HK-2 (cell line): ENCODE results near the gene C16orf54.
"Not testable (repeated sequence)": the region's sequence is repeated elsewhere in the genome, so short reads cannot be mapped to it uniquely, and the experiment has no call there.

Experiments used
- DNase-seq: peaks from one replicate; pipeline ENCODE4 v3.0.0-alpha.2; 2018; ENCODE audit not compliant: unreplicated experiment

C16orf54 gene, protein sequence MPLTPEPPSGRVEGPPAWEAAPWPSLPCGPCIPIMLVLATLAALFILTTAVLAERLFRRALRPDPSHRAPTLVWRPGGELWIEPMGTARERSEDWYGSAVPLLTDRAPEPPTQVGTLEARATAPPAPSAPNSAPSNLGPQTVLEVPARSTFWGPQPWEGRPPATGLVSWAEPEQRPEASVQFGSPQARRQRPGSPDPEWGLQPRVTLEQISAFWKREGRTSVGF

DNA sequence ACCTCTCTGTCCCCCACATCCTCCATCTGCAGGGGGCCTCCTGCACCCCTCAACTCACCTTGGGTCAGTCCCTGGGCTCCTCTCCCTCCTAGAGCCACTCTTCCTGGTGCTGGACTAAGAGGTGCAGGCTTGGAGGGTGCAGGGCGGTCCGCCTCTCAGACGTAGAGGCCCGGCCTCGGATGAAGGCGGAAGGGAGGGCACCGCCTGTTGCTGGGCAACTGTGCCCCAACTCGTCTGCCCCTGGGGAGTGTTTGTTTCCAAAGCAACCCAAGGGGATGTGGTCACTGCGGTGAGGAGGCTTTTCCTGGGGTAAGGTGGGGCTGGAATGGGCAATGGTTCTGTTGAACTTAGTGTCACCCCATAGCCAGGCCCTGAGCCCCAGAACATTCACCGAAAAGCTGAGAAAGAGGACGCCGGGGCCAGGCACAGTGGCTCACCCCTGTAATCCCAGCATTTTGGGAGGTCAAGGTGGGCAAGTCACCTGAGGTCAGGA is at the start of gene C16orf54:
TSS of gene C16orf54 (minus strand) at position 138 of the 493 bp plus-strand sequence. CDS start 1,039 bp downstream, outside the sequence.
- no peak for DNase-seq

DNA sequence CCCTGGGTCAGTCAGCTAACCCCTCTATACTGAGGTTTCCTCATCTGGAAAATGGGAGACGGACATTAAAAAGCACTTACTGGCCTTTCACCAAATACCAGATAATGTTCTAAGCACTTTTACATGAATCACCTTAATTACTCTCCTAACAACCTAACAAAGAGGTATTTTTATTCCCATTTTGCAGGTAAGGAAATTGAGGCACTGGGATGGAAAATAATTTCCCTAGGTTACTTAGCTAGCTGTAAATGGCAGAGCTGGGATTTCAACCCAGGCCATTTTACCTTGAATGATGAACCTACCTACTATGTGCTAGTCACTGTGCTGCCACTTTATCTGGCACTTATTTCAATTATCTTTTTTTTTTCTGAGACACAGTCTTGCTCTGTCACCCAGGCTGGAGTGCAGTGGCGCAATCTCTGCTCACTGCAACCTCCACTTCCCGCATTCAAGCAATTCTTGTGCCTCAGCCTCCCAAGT is 48.5 kb upstream of the C16orf54 start:
- no peak for DNase-seq

DNA sequence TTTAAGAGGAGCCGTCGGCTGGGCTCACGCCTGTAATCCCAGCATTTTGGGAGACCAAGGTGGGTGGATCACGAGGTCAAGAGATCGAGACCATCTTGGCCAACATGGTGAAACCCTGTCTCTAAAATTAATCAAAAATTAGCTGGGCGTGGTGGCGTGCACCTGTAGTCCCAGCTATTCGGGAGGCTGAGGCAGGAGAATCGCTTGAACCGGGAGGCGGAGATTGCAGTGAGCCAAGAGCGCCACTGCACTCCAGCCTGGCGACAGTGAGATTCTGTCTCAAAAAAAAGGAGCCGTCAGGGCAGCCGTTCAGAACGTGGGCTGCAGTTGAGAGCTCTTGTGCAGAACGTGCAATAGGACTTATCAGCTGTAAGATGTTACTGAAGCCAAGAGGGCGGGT is 47.4 kb upstream of the C16orf54 start:
- DNase-seq = not testable (repeated sequence)

DNA sequence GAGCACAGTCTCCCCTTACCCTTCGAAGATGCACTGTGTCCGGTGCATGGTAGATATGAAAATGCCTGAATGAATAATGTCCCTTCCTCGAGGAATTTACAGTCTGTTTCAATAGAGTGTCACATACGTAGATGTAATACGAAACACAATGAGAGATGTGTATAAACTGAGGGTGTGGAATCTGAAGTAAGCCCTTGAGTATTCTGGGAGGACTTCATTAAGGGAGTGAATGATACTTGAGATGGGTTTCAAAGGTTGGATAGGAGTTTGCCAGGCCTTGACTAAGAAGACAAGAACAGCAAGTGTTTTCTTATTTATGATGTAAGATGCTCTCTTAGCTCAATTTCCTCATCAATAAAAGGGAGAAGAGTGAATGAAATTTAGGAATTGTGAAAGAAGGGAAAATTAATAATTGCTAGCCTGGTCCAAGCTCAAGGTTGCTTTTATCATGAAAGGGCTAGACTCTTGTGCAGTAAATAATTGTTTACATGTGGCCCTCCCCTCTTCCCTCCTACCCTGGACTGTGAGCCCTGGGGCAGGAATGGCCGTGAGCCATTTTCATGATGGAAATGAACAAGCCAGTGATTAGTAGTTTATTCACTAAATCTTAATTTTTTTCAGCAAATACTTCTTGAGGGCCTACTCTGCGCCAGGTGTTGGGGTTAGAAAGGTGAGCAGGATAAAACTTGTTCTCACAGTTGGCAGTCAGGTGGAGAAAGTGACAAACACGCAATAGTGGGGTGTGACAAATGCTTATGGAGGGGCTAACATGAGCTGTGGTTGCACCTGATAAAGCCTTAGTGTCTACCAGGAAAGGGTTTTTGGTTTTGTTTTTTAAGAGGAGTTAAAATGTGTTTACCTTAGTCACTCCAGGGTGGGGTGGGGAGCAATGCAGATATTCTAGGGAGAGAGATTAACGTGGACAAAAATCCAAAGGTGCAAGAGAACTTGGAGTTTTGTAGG is 46.3 kb upstream of the C16orf54 start:
- no peak for DNase-seq

DNA sequence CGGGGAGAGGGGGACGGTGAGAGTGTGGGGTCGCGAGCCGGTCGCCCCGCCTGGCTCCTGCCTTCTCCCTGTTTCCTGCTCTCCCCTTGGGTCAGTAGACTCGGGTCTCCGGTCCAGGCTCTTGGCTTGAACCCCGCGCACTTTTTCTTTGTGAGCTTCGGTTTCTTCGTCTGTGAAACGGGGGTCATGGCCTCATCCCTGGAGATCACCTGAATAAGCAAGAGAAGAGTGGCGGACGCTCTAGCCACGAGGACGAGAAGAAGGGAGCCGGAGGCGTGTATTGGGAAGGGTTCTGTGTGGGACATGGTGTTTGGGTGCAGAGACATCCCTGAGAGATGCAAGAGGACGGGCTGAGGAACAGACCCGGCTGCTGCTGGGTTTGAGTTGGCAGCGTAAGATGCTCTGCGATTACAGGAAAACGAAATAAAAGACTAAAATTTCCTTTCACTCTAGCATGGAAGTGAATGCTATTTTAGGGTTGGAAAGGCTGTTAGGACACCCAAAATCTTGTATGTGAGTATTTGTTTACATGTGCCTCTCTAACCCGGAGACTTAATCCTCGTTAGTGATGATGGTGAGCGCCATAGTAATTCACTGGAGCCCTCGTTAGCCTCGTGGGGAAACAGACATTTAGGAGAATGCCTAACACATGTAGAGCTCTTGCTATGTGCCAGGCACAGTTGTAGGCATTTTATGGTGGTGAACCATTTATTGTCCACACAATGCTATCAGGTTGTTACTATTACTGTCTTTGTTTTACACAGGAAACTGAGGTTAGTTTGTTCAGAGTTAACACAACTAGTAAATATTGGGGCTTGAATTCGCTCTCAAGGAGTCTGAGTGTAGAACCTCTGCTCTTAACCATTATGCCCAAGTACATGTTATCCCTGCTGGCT is 45.4 kb upstream of the C16orf54 start:
- no peak for DNase-seq

DNA sequence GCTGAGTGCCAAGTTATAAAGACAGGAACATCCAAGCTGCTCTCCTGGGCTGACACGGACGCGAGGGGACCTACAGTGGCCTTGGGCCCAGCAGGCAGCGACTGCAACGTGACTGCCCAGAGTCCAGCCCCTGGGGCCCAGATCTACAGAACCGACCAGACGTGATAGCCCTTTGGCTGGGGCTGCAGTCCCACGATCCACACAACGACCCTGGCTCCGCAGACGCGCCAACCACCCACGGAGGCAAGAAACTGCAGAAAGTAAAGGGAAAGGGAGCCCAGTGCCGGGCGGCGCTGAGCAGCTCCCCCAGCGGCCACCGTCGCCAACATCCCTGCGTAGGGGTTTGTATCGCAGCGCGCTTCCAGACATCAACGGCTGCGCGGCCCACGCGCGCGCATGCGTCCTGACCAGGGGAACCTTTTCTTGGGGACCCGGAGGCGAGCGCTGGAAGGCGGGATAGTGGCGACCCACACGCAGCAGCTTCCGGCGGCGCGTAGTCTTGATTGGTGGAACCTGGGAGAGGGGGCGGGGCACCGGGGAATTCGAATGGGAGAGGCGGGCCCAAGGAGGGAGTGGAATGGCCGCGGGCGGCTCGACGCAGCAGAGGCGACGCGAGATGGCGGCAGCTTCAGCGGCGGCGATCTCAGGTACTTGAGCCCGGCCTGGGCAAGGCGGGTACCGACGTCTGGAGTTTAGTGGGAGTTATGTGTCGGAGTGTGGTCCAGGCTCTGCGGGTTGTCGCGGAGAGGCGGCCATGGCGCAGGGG is 44.6 kb upstream of the C16orf54 start, which contains the start of gene KIF22:
TSS of gene KIF22 (plus strand) at position 569 of the 766 bp plus-strand sequence. CDS start at position 578, 9 bp downstream.
- DNase-seq = peak; percentile 96

DNA sequence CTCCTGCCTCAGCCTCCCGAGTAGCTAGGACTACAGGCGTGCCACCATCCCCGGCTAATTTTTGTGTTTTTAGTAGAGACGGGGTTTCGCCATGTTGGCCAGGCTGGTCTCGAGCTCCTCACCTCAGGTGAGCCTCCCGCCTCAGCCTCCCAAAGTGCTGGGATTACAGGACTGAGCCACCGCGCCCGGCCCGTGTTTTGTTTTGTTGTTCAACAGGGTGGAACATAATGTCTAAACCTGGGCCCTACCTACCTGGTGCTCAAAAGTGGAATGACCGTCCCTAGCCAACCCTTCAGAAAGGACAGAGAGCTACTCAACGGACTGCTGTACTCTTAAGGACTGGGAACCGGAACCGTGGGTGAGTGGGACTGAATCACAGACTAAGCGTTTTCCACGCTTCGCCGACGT is 44.0 kb upstream of the C16orf54 start:
- peak; percentile 50 for DNase-seq

DNA sequence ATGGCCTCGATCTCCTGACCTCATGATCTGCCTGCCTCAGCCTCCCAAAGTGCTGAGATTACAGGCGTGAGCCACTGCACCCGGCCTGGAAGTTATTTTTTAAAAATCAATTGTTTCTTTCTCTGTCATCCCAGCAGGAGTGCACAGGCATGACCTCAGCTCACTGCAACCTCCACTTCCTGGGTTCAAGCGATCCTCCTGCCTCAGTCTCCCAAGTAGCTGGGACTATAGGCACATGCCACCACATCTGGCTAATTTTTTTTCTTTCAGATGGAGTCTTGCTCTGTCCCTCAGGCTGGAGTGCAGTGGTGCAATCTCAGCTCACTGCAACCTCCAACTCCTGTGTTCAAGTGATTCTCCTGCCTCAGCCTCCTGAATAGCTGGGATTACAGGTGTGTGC is 41.4 kb upstream of the C16orf54 start:
- DNase-seq = not testable (repeated sequence)

DNA sequence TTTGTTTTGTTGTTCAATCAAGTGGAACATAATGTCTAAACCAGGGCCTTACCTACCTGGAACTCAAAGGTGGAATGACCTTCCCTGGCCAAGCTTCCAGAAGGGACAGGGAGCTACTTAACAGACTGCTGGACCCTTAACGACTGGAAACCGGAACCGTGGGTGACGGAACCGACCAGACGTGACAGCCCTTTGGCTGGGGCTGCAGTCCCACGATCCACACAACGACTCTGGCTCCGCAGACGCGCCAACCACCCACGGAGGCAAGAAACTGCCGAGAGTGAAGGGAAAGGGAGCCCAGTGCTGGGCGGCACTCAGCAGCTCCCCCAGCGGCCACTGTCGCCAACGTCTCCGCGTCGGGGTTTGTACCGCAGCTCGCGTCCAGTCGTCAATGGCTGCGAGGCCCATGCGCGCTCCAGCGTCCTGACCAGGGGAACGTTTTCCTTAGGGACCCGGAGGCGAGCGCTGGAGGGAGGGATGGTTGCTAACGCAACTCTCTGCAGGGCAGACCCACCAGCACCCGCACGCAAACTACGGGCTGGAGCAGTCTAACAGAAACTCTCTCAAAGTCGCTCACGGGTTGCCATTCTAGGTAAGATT is 39.2 kb upstream of the C16orf54 start:
- no peak for DNase-seq

DNA sequence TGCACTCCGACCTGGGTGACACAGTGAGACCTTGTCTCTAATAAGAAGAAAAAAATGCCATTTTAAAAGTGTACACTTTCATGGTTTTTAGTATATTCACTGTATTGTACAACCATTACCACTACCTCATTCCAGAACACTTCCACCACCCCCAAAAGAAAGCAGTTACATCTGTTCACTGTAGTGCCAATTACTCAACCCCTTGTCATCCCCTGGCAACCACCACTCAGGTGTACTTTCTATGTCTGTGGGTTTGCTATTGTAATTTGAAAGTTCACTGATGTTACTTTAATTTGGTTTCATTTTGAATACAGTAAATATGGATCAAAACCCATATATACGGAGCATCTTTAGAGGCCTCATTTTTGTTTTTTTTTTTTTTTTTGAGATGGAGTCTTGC is 38.4 kb upstream of the C16orf54 start:
- DNase-seq = no peak

DNA sequence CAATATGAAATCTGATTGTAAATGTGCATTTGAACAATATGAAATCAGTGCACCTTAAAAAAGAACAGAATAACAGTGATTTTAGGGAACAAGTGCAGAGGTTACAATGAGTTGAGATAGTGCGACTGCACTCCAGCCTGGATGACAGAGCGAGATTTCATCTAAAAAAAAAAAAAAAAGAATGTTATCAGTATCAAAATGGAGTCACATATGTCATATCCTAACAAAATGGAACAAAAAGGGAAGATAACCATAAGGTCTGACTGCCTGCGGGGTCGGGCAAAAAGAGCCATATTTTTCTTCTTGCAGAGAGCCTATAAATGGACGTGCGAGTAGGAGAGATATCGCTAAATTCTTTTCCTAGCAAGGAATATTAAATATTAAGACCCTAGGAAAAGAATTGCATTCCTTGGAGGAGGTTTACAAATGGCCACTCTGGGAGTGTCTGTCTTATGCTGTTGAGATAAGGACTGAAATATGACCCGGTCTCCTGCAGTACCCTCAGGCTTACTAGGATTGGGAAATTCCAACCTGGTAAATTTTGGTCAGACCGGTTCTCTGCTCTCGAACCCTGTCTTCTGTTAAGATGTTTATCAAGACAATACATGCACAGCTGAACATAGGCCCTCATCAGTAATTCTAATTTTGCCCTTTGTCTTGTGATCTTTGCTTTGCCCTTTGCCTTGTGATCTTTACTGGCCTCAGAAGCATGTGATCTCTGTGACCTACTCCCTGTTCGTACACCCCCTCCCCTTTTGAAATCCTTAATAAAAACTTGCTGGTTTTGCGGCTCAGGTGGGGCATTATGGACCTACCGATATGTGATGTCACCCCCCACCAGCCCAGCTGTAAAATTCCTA is 37.5 kb upstream of the C16orf54 start:
- DNase-seq = not testable (repeated sequence)

DNA sequence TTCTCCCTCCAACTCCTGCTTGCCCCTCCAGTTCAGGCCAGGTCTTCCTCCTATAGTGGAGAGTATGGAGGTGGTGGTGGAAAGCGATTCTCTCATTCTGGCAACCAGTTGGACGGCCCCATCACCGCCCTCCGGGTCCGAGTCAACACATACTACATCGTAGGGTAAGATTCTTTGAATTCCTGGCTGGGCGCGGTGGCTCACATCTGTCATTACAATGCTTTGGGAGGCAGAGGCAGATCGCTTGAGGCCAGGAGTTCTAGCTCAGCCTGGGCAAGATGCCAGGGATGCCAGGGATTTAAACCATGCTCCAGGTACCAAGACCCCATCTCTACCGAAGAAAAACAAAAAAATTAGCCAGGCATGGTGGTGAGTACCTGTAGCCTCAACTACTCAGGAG is 33.7 kb upstream of the C16orf54 start:
- DNase-seq = no peak

DNA sequence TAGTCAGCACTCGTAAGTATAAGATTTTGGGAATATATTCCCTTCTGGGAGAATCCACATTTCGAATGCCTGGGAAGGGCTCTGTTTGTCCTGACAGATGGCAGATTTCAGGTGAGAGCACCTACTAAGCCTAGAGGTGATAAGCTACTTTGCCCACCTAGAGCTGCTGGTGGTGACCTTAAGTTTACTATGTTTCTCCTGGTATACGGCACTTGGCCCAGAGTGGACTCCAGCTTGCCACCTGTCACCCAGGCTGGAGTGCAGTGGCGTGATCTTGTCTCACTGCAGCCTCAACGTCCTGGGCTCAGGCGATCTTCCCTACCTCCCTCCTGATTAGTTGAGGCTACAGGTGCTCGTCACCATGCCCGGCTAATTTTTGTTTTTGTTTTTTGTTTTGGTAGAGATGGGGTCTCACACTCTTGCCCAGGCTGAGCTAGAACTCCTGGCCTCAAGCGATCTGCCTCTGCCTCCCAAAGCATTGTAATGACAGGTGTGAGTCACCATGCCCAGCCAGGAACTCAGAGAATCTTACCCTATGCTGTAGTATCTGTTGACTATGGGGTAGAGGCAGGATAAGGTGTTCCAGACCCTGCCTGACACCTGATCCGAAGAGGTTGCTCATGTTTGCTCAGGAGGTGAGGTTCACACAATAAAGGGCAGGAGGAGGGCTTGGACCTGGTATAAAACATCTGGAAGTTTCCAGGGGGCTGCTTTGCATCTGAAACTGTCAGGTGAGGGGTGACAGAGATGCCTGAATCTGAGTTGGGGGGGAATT is 32.0 kb upstream of the C16orf54 start, which contains the start of gene ZG16:
TSS of gene ZG16 (plus strand) at position 681 of the 775 bp plus-strand sequence. CDS start 1,011 bp downstream, outside the sequence.
- DNase-seq = no peak

DNA sequence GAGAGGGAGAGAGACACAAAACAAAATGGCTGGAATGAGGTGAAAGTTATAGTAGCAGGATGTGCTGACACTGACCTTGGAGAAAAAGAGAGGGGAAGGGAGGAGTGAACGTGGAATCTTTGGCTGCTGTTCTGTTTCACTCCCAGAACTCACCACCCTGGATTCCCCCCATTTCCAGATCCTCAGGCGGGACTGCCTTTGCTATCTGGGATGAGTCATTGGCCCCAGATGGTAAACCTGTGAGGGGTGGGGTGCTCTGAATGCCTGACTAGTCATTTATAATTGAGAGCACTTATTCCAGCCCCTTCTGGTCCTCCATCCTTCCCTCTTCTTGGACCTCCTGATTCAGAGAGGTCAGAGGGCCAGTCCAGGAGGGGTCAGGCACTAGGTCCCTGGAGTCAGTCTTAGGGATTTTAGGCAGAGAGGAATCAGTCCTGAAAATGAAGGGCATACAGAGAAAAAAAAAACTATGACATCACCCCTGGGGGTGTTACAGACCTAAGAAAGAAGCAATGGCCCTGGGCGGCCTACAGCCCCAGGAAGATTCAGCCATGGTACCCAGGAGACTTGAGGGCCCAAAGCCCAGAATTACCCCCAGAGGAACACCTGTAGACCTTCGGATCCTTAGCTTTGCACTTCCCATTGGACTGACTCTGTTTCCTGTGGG is 30.1 kb upstream of the C16orf54 start:
- DNase-seq = no peak

DNA sequence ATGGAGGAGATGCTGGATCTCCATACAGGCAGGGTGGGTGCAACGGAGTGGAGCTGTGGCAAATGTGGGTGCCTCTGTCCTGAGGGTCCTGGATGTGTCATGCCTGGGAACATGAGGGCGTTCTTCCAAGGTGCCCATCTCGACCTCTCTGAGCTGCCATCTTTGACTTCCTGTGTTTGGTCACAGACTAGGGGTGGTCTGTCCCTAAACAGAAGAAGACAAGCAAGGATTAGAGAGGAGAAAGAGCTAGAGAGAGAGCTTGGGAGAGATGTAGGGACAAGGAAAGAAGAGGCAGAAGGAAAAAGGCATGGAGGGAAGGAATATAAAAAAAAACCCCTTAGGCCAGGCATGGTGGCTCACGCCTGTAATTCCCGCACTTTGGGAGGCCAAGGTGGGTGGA is 28.9 kb upstream of the C16orf54 start:
- DNase-seq = no peak

DNA sequence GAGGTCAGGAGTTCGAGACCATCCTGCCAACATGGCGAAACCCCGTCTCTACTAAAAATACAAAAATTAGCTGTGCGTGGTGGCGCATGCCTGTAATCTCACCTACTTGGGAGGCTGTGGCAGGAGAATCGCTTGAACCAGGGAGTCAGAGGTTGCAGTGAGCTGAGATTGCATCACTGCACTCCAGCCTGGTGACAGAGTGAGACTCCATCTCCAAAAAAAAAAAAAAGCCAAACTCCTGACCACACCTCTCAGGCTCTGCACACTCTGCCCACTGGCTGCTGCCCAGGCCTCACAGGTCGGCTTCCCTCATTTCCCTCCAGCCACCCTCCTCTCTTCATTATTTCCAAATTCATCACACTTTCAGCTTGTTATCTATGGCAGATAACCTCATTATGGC is 26.5 kb upstream of the C16orf54 start:
- DNase-seq = not testable (repeated sequence)

DNA sequence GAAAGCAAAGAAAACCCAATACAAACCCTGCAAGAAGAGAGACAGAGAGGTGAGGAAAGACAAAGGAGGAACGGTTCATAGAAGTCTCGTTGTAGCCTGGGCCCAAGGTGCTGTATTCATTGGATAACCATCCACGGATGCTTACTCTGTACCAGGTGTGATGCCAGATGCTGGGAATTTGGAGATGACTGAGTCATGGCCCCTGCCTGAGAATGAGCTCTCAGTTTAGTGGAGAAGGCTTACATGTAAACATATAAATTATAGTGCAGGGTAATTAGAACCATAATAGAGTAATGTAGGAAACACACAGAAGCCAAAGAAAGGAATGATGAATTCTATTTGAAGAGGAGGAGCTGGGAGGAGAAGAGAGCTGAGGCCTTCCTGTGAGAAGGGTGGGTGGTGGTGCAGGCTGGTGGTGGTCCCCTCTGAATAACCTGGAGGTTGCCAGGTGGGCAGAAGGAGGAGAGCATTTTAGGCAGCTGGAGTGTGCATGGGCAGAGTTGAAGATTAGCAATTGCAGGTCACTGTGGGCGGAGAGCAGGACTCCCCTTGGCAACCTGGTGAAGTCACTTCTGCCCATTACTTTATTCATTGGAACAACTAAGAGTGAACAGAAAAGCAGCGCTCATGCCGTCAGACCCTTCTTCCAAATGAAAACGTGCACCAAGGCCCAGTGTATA is 24.6 kb upstream of the C16orf54 start:
- DNase-seq = no peak
